GM10847 (cell line): ENCODE data around the gene MPRIP.
A peak's percentile ranks its signal among the peaks of the same experiment; 100 is the strongest.

Experiments
- POLR2A ChIP-seq: IDR thresholded peaks from 2 replicates; pipeline ENCODE4 v1.6.1; 2011; ENCODE audit not compliant: insufficient read length; ENCODE audit errors: extremely low read depth

MPRIP gene

GRCh38 chr17:17235212-17236174, 193.2 kb downstream of the MPRIP start:
- TF ChIP-seq POLR2A = no peak

DNA sequence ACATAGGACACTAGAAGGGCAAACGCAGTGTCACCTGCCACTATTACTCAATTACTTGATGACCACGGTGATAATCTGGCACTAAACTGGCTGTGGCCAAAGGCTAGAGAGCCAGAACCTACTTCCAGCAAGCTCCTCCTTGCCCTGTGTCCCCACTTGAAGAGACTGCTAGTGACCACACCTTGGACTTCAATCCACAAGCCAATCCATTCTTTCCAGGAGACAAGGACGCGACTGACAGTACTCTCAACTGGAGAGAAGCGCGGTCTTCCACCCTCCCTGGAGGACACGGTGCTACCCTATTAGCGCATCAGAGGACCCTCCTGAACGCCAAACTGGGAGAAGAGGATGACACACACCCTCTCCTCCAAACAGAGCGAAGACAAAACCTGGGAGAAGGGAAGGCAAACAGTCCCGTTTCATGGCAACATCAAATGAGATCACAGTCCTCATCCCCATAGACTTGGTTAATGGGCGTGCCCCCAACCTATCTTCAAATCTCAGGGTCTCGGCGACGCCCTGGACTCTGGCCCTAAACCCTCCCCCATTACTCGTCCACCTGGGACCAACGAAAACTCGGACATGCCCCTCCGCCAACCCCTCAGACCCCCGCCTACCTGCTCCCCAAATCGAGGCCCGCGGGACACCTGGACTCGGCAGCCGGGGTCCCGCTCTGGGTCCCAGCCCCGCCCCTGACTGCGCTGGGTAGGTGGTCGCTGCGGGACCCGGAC, 194.2 kb downstream of the MPRIP start:
- TF ChIP-seq POLR2A = no peak

- TF ChIP-seq POLR2A = peak; percentile 91
Observed at GRCh38 chr17:17237026-17237799, 195.0 kb downstream of the MPRIP start, which contains the start of gene FLCN. TSS of gene FLCN (minus strand) at chr17:17237168. CDS start at chr17:17228137, 9,031 bp downstream.

- TF ChIP-seq POLR2A = no peak
Observed at GRCh38 chr17:17239832-17240231, 197.6 kb downstream of the MPRIP start.

DNA sequence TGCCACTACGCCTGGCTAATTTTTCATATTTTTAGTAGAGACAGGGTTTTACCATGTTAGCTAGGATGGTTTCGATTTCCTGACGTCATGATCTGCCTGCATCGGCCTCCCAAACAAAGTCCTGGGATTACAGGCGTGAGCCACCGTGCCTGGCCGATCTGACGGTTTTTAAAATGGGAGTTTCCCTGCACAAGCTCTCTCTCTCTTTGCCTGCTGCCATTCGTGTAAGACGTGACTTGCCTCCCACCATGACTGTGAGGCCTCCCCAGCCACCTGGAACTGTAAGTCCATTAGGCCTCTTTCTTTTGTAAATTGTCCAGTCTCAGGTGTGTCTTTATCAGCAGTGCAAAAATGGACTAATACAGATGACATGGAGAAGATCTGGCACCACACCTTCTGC, 199.4 kb downstream of the MPRIP start:
- no peak for TF ChIP-seq POLR2A

DNA sequence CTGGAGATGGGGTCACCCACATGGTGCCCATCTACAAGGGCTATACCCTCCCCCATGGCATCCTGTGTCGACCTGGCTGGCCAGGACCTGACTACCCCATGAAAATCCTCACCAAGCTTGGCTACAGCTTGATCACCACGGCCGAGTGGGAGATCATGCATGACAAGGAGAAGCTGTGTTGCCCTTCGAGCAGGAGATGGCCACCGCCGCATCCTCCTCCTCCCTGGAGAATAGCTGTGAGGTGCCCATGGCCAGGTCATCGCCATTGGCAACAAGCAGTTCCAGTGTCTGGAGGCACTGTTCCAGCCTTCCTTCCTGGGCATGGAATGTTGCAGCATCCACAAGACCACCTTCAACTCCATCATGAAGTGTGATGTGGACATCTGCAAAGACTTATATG, 200.0 kb downstream of the MPRIP start:
- TF ChIP-seq POLR2A = no peak
